DMS79 treated with DMSO at 0.1 percent for 48 hours (cell line): Measurements from ENCODE around the gene NGLY1.
A peak's percentile ranks its signal among the peaks of the same experiment; 100 is the strongest.

ENCODE experiments used
- DNase-seq: peaks from one replicate; lab custom pipeline; 2025; lab: John Stamatoyannopoulos, UW

Gene NGLY1, protein sequence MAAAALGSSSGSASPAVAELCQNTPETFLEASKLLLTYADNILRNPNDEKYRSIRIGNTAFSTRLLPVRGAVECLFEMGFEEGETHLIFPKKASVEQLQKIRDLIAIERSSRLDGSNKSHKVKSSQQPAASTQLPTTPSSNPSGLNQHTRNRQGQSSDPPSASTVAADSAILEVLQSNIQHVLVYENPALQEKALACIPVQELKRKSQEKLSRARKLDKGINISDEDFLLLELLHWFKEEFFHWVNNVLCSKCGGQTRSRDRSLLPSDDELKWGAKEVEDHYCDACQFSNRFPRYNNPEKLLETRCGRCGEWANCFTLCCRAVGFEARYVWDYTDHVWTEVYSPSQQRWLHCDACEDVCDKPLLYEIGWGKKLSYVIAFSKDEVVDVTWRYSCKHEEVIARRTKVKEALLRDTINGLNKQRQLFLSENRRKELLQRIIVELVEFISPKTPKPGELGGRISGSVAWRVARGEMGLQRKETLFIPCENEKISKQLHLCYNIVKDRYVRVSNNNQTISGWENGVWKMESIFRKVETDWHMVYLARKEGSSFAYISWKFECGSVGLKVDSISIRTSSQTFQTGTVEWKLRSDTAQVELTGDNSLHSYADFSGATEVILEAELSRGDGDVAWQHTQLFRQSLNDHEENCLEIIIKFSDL

DNA sequence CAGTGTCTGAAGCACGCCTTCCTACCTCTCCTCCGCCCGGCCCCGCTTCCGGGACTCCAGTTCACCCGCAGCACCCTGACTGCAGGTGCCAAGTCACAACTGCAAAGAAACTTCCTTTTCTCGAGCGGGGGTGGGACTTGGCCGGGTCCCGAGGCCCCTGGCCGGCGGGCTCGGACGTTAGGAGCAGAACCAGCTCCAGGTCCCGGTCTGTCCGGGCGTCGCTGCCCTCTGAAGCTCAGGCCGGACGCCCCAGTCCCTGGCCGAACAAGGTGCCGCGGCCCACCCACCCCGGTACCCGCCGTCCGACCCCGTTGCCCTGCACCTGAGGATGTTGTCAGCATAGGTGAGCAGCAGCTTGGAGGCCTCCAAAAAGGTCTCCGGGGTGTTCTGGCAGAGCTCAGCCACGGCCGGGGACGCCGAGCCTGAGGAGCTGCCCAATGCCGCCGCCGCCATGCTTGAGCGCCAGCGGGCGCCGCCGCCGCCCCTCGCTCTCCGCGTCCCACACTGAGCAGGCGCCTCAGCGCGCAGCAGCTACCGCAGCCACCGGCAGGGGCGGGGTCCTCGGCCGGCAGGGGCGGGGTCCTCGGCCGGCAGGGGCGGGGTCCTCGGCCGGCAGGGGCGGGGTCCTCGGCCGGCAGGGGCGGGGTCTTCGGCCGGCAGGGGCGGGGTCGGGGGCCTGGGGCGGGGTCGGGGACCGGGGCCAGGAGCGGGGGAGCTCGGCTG, at the start of gene NGLY1:
NGLY1 (minus strand) TSS at position 506 of the 723 bp plus-strand sequence; CDS start at position 453, 53 bp downstream.
- DNase-seq: peak; percentile 28

DNA sequence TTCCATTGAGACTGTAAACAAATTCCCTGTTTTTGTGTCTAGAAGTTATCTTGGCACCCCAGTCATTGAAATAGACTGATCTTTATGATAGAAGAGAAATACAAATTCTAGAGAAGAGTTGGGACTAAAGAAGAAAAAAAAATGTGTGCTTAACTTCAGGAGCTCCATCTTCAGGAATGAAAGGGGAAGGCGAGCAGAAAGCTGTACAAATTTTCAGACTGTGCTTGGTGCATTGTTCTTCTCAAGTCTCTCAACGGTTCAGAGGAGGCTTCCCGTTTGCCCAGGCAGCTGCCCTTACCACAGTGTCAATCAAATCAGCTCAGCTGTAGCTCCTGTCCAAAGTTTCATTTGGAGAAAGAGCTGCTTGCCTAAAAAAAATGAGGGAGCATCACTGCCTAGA, 48.3 kb upstream of the NGLY1 start:
- DNase-seq: no peak

DNA sequence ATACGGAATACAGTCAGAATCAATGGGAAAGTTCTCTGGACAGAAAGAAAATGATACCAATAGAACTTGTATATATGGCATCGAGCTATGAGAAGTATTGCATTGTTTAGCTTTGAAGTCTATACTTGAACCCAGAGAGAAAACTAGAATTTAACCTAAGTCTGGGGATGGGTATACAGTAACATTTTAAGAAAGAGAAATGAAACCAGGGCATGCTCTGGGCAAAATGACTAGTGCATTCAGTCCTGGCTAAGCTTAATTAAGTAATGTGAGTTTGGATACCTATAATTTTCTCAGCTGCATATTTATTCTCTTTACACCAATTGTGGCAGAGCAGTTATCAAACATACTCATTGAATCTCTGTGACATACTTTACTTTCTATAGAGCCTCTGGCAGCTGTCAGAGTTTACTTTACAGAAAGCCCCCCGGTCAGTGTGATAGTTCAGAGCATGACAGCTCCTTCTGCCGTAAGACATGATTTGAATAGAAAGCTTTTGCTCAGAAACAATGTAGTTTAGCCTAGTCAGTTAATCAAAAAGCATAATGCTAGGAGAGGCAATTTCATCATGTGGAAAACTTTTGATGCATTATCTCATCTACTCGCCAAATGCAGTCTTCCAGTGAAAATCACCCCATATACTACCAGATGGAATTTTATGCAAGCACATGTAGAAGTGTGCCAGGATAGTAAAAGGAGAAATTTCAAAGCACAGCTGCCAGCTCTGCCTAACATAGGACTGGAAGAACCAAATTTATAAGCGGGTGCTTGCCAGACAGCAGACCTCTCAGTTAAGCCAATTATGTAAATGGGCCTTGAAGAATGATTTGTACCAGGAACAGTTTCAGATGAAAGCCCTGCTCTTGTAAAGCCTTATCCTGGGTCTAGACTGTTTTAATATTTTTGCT, 47.4 kb upstream of the NGLY1 start:
- no peak for DNase-seq

DNA sequence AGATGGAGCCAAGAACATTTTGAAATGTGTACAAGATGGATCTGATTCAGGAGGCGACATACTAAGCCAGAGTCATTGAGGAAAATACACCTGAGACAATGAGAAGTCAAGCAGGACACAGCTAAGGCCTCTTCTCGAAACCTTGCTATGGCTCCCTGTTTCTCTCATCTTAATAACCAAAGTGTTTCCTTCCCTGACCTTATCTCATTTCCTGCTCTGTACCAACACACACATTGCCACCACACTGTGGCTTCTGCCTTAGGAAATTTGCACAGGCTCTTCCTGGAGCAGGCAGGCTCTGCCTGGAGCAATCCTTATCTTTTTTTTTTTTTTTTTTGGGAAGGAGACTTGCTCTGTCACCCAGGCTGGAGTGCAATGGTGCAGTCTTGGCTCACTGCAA, 43.3 kb upstream of the NGLY1 start:
- DNase-seq: no peak

DNA sequence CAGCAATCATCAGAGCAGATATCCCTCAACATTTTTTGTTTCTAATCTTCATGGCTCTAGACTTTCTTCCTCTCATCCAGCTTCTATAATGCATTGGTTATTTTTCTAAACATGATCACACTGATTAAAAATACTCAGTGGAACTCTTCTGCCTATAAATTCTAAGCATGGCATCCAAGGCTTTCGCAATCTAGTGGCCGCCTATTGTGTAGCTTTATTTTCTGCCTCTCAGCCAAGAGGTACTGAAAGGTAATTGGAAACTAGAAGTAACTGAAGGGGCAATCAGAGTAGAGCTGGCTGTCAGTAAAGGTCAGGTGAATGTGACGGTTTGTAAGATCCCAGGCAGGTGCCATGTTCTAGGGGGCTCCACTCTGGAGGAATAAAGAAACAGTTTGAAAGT, 40.1 kb upstream of the NGLY1 start:
- no peak for DNase-seq

DNA sequence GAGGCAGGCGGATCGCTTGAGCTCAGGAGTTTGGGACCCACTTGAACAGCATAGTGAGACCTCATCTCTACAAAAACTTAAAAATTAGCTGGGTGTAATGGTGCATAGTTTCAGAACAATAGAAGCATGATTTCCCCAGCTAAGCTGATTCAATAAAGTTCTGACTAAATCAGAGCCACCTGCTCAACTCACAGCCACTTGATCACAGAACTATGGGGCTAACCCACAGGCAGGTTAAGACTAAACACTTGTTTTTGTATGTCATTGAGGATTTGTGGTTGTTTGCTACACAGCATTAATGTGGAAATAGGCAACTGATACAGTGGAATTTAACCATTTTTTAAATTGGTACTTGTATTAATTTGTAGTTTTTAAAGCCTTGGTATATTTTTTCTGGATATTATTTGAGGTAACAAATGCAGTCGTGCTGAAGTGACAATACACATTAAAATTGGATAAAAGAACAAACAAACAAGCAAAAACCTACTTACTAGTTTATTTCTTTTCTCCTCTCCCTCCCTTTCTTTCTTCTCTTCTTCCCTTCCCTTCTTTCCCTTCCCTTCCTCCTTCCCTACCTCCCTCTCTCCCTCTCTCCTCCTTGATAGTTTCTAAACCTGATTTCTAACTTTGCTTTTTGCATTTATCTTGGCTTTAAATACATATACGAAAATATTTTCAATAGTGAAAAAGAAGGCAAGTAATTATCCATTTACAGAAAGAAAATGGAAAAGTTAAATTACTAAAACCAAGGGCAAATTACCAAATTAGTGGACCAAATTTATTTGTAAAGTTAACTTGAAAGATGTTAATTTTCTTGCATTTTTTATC, 38.7 kb upstream of the NGLY1 start:
- DNase-seq: no peak

DNA sequence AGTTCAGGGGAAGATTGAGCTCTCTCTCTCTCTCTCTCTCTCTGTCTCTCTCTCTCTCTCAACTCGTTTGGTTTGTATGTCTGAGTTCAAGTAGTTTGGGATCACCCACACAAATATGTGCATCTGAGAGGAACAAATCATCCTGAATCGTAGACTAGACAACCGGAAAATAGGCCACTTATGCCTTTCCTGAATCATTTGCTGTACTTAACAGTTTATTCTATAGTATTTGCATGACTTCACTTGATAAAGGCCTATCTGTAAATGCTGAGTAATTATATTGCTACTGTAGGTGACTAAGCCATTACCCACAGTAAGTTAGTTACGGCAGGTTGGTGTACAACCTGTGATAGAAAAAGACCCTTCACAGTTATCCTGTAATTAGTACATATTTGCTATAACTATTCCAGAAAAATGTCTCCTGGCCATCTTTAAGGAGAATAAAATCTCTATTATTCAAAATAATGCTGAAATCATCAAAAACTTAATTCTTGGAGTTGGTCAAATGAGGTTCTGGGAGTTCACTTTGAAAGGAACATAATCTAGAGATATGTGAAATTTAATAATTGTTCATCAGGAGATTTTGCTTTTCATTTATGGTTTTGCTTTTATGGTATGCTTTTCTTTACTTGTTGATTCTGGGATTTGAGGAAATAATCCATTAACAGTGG, 37.7 kb upstream of the NGLY1 start:
- DNase-seq: no peak

DNA sequence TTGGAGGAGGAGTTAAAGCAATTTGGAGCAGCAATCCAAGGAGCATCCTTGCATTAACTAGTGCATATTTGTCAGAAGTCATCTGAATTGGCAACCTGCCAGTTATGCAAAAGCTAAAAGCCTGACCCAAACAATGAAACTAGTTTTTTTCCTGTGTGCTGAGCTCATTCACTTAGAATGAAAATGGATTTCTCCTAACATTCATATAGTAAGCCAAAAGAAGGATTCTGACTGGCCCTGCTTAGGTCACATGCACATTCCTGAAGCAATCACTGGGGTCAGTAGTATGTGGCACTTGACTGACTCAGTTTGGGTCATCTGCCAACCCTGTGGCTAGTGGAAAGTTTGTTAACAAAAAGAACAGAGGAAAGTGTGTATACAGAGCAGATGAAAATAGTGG, 37.1 kb upstream of the NGLY1 start:
- DNase-seq: no peak

DNA sequence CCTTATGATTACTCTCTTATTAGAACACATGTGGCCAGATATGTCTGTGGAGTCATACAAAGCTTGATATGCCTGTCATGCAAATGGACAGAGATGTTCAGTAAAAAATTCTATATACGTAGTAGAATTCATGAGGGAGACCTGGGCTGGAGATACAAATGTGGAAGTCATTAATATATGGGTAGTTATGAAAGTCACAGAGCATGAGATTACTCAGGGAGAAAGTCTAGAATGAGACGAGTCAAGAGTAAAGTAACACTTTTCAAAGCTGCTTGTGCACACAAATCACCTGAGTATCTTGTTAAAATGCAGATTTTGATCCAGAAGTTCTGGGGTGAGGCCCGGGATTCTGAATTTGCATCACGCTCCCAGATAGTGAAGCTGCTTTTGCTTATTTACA, 35.1 kb upstream of the NGLY1 start:
- DNase-seq: no peak

DNA sequence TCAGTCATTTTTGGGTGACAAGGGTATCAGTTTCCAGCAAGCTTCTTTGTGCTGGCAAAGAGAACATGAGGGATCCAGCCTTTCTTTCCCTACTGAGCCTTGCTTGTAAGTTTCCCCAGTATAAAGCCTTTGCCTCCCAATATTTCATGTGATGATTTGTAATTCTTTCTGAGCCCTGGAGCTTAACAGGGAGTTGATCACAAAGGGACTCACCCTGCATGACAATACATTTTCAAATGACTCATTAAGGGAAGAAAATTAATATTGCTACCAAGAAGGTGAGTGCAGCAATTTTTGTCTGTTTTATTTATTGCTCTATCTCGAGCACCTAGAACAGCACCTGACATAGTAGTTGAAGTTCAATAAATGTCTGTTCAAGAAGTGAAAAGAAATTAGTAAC, 34.4 kb upstream of the NGLY1 start:
- no peak for DNase-seq

DNA sequence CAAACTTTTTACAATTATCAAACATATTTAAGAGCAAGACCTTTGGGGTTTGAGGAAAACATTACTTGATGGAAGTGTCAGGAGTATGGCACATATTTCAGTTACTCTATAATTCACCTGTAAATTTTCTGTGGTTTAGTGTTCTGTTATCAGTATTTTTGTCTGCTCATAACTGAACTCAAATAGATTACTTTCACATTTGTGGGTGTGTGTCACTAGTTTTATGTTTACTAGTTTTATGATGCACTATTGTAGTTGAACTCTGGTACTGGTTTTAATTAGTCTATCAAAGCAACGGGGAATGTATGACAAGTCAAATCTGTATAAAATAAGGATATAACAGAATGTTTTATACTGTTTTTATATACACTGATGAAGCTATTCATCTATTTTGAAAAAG, 33.9 kb upstream of the NGLY1 start:
- DNase-seq: no peak

DNA sequence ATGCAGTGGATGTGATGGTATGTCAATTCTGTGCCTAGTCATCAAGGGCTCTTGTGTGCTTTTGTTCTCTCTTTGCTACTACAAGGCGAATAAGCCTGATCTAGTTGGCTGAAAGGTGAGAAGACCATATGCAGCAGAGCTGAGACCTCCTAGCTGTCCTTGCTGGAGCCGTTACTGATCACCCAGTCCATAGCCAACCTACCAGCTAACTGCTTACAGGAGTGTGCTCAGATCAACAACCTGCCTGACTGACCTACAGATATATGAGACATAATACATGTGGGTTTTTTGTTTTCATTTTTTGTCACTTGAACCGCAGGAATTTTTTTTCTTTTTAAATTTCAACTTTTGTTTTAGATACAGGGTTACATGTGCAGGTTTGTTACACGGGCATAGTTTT, 29.4 kb upstream of the NGLY1 start:
- DNase-seq: no peak

DNA sequence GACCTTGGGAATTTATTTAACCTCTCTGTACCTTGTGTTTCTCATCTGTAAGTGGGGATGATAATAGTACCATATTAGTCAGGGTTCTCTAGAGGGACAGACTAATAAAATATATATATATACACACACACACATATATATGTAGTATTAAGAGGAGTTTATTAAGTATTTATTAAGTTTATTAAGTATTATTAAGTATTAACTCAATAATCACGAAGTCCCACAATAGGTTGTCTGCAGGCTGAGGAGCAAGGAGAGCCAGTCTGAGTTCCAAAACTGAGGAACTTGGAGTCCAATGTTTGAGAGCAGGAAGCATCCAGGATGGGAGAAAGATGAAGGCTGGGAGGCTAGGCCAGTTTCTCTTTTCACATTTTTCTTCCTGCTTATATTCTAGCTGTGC, 21.4 kb upstream of the NGLY1 start:
- no peak for DNase-seq

DNA sequence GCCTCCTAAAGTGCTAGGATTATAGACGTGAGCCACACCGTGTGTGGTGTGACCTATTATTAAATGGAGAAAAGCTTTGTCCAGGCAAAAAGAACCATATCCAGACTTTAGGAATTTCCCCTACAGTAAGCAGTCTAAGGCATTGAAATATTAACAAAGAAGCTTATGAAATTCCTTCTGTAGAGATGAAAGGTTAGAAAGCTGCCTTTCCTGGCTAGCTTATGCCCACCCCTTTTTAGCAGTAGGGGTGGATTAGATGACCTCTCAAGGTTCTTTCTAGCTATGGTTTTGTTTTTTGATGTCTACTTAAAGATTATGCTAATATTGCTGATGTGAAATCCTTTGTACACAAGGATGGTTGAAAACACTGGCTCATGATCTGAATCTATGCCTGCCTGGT, 20.6 kb upstream of the NGLY1 start:
- DNase-seq: no peak

DNA sequence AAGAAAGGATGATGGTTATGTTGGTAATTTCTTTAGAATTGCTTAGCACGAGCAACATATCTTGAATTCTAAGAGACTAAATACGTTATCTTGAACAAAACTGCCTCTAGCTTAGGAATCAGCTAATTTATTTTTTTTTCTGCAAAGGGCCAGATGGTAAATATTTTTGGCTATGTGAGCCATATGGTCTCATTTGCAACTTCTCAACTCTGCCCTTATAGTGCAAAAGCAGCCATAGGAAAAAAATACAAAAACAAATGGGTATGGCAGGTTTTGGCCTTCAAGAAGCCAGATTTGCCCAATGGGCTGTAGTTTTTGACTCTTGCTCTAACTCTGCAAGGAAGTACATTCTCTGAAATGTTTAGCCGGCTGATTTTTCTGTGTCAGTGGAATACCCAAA, 18.5 kb upstream of the NGLY1 start:
- DNase-seq: no peak

DNA sequence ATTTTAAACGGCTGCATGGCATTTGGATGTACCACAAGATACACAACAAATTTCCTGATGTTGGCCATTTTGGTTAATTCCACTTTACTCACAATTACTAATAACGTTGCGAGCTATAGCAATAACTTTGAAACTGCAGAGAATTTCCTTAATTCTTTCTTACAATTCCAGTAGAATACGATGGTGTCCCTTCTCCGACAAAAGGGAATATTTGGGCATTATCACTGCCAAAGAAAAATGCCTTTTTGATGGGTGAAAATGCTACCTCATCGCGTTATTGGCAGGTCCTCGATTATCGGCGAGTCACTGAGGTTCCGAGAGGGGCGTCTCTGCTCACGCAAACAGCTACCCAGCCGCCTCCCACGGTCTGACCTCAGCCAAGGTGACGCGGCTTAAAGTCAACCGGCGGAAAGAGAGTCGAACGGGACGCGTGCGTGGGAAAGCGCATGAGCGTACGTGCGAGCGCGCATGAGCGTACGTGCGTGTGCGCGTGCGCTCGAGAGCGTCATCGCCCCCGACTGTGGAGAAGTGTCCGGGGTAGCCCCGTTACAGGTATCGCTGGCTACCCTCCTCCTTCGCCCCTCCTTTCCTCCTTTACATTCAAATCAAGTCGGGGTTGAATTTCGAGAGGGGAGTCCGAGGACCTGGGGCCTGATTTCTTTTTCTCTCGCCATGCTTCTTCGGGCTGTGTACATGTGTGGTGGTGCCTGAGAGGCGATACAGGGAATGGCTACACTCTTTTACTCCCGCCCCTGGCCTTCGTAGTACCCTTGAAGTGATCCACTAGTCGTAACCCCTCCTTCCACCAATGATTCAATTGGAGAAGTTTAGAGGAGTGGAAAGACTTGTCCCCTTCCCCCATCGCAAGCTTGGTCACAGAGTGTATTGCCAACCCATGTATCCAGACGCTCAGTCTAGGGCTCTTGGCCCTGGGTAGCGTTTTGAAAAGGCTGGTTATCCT, 6.6 kb upstream of the NGLY1 start, which contains the start of gene OXSM:
OXSM (plus strand) TSS at position 495 of the 961 bp plus-strand sequence. CDS start 931 bp downstream, outside the sequence.
- peak; percentile 58 for DNase-seq

DNA sequence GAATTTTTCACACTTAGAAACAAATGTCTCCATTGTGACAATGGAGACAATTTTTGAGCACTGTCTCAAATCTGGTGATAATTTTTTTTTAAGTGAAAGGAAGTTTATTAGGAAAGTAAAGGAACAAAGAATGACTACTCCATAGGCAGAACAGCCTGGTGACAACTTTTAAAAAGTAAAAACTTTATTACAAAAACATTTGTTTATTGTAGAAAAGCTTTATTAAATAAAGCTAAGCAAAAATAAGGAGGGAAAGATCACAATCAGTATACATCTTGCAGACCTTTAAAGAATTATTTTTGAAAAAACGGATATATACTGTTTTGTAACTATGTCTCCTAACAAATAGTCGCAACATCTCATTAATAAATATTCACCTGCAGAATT, 6.0 kb upstream of the NGLY1 start:
- no peak for DNase-seq

DNA sequence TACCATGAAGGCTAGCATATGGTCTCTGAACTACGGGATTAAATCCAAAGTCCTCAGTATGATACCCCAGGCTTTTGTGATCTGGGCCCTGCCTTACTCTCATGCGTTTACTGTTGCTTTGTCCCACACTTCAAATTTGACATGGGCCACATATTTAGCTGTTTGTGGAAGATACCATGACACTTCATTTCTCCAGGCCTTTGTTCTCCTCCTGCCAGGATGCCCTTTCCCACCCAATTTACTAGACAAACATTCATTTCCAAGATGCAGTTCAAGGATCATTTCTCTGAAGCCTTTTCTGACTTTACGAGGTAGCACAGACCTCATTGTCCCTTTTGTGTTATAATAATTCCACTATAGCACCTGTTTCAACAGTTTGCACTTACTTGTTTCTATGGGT, 4.4 kb upstream of the NGLY1 start:
- DNase-seq: no peak

DNA sequence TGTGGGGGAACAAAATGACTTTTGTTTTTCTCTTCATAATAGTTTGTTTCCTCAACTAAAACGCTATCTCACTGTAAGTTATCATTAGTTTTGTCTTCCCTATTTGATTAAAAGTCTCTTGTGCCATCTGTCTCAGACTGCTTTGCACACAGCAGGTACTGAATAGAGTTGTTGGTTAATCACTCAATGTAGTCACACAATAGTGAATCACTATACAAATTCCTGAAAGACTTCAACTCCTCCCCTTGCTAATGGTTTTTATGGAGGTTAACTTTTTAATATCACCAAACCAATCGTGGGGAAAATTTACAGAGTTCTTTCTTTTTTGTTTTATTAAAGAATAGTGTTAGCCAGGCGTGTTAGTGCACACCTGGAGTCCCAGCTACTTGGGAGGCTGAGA, 2.6 kb upstream of the NGLY1 start:
- no peak for DNase-seq
